Fibroblast of lung (primary cell): ENCODE data around the gene FAM174B.

Experiments used
- CTCF ChIP-seq, 2 donors: IDR thresholded peaks in 1 of 2; conservative IDR thresholded peaks in 1 of 2; 1 replicate in 1 of 2; 2 replicates in 1 of 2; pipeline ENCODE4 v1.5.1; 2011 to 2012; ENCODE audit warnings: low read length in 2 of 2, control low read depth in 1 of 2, inconsistent platforms in 1 of 2, low read depth in 1 of 2, mild to moderate bottlenecking in 1 of 2
- EZH2 ChIP-seq: IDR thresholded peaks from 2 replicates; pipeline ENCODE4 v1.5.1; 2012; ENCODE audit warnings: low read length, control low read depth, mild to moderate bottlenecking; ENCODE audit errors: missing control alignments

GRCh38 chr15:92631721-92632120 lies 23.9 kb downstream of the FAM174B start:
- TF ChIP-seq CTCF (conservative IDR thresholded peaks at IDR 0.05 in 1 of 2, IDR thresholded peaks at IDR 0.05 in 1 of 2; ENCODE audit: low read depth in 1 of 2, low read length in 2 of 2) (no peak), EZH2 (no peak)
